SK-N-SH treated with all-trans-retinoic acid at 6 μM for 48 hours (cell line): ENCODE measurements around the gene HIBCH.

Experiments used
- ATAC-seq: fragments of 200-7000 bp; cut with Tn5 transposase; 3 replicates; pipeline ENCODE4 v1.9.1; 2020; ENCODE audit warnings: mild to moderate bottlenecking, moderate library complexity
- ARNTL ChIP-seq: fragments of 450-650 bp; formaldehyde crosslinking; IDR thresholded peaks from 2 replicates; pipeline ENCODE4 v1.5.0; 2020; ENCODE audit warnings: low read depth, mild to moderate bottlenecking, moderate library complexity, borderline replicate concordance
- BACH2 ChIP-seq: fragments of 250-450 bp; sonication (Bioruptor Pico); IDR thresholded peaks from 2 replicates; pipeline ENCODE4 v1.9.0; 2021; ENCODE audit warnings: mild to moderate bottlenecking, borderline replicate concordance
- CREB5 ChIP-seq: fragments of 250-450 bp; sonication (Bioruptor Pico); IDR thresholded peaks from 2 replicates; pipeline ENCODE4 v1.5.1; 2020; ENCODE audit warnings: low read depth, mild to moderate bottlenecking, moderate library complexity
- CSDC2 ChIP-seq: fragments of 250-450 bp; sonication (Bioruptor Pico); IDR thresholded peaks from 2 replicates; pipeline ENCODE4 v1.5.0; 2020; ENCODE audit warnings: mild to moderate bottlenecking, moderate library complexity
- CSRNP3 ChIP-seq: fragments of 250-450 bp; sonication (Bioruptor Pico); IDR thresholded peaks from 2 replicates; pipeline ENCODE4 v1.5.1; 2021; ENCODE audit warnings: mild to moderate bottlenecking, moderate library complexity
- ESRRG ChIP-seq: fragments of 250-450 bp; sonication (Bioruptor Pico); IDR thresholded peaks from 2 replicates; pipeline ENCODE4 v1.6.1; 2021; ENCODE audit warnings: mild to moderate bottlenecking
- GLIS3 ChIP-seq: fragments of 250-450 bp; sonication (Bioruptor Pico); IDR thresholded peaks from 2 replicates; pipeline ENCODE4 v1.5.0; 2020; ENCODE audit warnings: mild to moderate bottlenecking, moderate library complexity
- ISL1 ChIP-seq: fragments of 250-450 bp; sonication (Bioruptor Pico); IDR thresholded peaks from 2 replicates; pipeline ENCODE4 v2.1.2; 2022; ENCODE audit warnings: mild to moderate bottlenecking, moderate library complexity
- PATZ1 ChIP-seq: fragments of 250-450 bp; sonication (Bioruptor Pico); IDR thresholded peaks from 2 replicates; pipeline ENCODE4 v1.8.0; 2020; ENCODE audit warnings: mild to moderate bottlenecking, moderate library complexity, borderline replicate concordance
- PPARA ChIP-seq: fragments of 250-450 bp; sonication (Bioruptor Pico); IDR thresholded peaks from 2 replicates; pipeline ENCODE4 v1.5.0; 2020; ENCODE audit warnings: mild to moderate bottlenecking, borderline replicate concordance
- SNAI2 ChIP-seq: fragments of 250-450 bp; sonication (Bioruptor Pico); IDR thresholded peaks from 2 replicates; pipeline ENCODE4 v1.5.0; 2020; ENCODE audit warnings: mild to moderate bottlenecking, moderate library complexity
- TCF4 ChIP-seq: fragments of 250-450 bp; sonication (Bioruptor Pico); IDR thresholded peaks from 2 replicates; pipeline ENCODE4 v1.8.0; 2021; ENCODE audit warnings: mild to moderate bottlenecking, moderate library complexity, borderline replicate concordance
- TOX ChIP-seq: fragments of 250-450 bp; sonication (Bioruptor Pico); IDR thresholded peaks from 2 replicates; pipeline ENCODE4 v1.8.0; 2021; ENCODE audit warnings: mild to moderate bottlenecking, moderate library complexity, borderline replicate concordance
- TSHZ2 ChIP-seq: fragments of 250-450 bp; sonication (Bioruptor Pico); IDR thresholded peaks from 2 replicates; pipeline ENCODE4 v1.5.0; 2020; ENCODE audit warnings: mild to moderate bottlenecking, moderate library complexity
- ZC3H10 ChIP-seq: fragments of 250-450 bp; sonication (Bioruptor Pico); IDR thresholded peaks from 2 replicates; pipeline ENCODE4 v1.5.1; 2021; ENCODE audit warnings: mild to moderate bottlenecking, moderate library complexity
- ZFP3 ChIP-seq: fragments of 250-450 bp; sonication (Bioruptor Pico); IDR thresholded peaks from 2 replicates; pipeline ENCODE4 v1.5.0; 2020; ENCODE audit warnings: mild to moderate bottlenecking, moderate library complexity
- ZFP30 ChIP-seq: fragments of 450-650 bp; formaldehyde crosslinking; IDR thresholded peaks from 2 replicates; pipeline ENCODE4 v1.5.0; 2022; ENCODE audit warnings: mild to moderate bottlenecking, moderate library complexity
- ZNF565 ChIP-seq: fragments of 450-650 bp; formaldehyde crosslinking; conservative IDR thresholded peaks from 2 replicates; pipeline ENCODE4 v1.5.0; 2020; ENCODE audit warnings: low read depth, mild to moderate bottlenecking, moderate library complexity
- ZNF70 ChIP-seq: fragments of 450-650 bp; formaldehyde crosslinking; IDR thresholded peaks from 2 replicates; pipeline ENCODE4 v1.5.0; 2020; ENCODE audit warnings: mild to moderate bottlenecking, moderate library complexity
- ZNF8 ChIP-seq: fragments of 450-650 bp; formaldehyde crosslinking; IDR thresholded peaks from 2 replicates; pipeline ENCODE4 v1.5.0; 2020; ENCODE audit warnings: mild to moderate bottlenecking, moderate library complexity

Gene HIBCH

GRCh38 chr2:190210471-190210870 lies 109.2 kb downstream of the HIBCH start:
- TF ChIP-seq TCF4 (CRISPR knock-in tag) (no peak), TSHZ2 (CRISPR knock-in tag) (no peak), PPARA (CRISPR knock-in tag) (no peak), CREB5 (no peak), ZC3H10 (no peak), CSDC2 (CRISPR knock-in tag) (no peak), ZNF8 (CRISPR knock-in tag) (no peak), ZNF70 (CRISPR knock-in tag) (no peak), CSRNP3 (no peak), ESRRG (CRISPR knock-in tag) (no peak), GLIS3 (CRISPR knock-in tag) (no peak), ARNTL (CRISPR knock-in tag) (no peak), ZFP3 (CRISPR knock-in tag) (no peak), ZFP30 (no peak), TOX (no peak), ZNF565 (CRISPR knock-in tag) (no peak), ISL1 (no peak), PATZ1 (CRISPR knock-in tag) (no peak), BACH2 (CRISPR knock-in tag) (no peak)
- ATAC-seq = no peak

- TF ChIP-seq ZFP30 = no peak
- no peak for TF ChIP-seq GLIS3 (CRISPR knock-in tag)
- no peak for TF ChIP-seq ARNTL (CRISPR knock-in tag)
- TF ChIP-seq ZNF8 (CRISPR knock-in tag) = no peak
- no peak for TF ChIP-seq SNAI2 (CRISPR knock-in tag)
- no peak for TF ChIP-seq TSHZ2 (CRISPR knock-in tag)
- no peak for TF ChIP-seq PATZ1 (CRISPR knock-in tag)
- TF ChIP-seq CREB5 = no peak
- TF ChIP-seq, all 23 proteins: peak for 0
Observed at GRCh38 chr2:190209559-190209958, 110.1 kb downstream of the HIBCH start.

More at GRCh38 chr2:190209559-190209958, 110.1 kb downstream of the HIBCH start:
- no peak for ATAC-seq
